A549 (cell line): ENCODE results near the gene LGMN.

Experiments used
- CTCF ChIP-seq: fragments of >200 bp; sonication (Bioruptor Twin); formaldehyde crosslinking; IDR thresholded peaks from 3 replicates; pipeline ENCODE4 v1.5.1; 2016
- EP300 ChIP-seq, 2 experiments: fragments of >200 bp; sonication (Bioruptor Twin); formaldehyde crosslinking; IDR thresholded peaks; 2 replicates in 1 of 2; 3 replicates in 1 of 2; pipeline ENCODE4 v1.6.1; 2016 to 2017

GRCh38 chr14:92734618-92735017 is 13.8 kb downstream of the LGMN start:
- TF ChIP-seq CTCF (no peak), EP300 (IDR thresholded peaks at IDR 0.05) (no peak)
